A549 (cell line): ENCODE results near the gene SUMF1.

Source experiments
- CBX2 ChIP-seq: fragments of 200-600 bp; sonication (generic); IDR thresholded peaks from 2 replicates; pipeline ENCODE4 v1.6.1; 2016; ENCODE audit warnings: low read depth, mild to moderate bottlenecking, borderline replicate concordance
- CEBPB ChIP-seq, 2 experiments: fragments of >200 bp in 1 of 2; sonication (Bioruptor Twin) in 1 of 2; formaldehyde crosslinking in 1 of 2; IDR thresholded peaks; 2 replicates each; pipeline ENCODE4 v1.6.1; 2012 to 2016
- CTCF ChIP-seq: fragments of >200 bp; sonication (Bioruptor Twin); formaldehyde crosslinking; IDR thresholded peaks from 3 replicates; pipeline ENCODE4 v1.5.1; 2016
- EHMT2 ChIP-seq: fragments of 200-600 bp; sonication (generic); IDR thresholded peaks from 2 replicates; pipeline ENCODE4 v1.6.1; 2016; ENCODE audit warnings: antibody characterized with exemption, low read depth, mild to moderate bottlenecking, moderate library complexity
- HOXA7 ChIP-seq: fragments of 250-450 bp; sonication (Bioruptor Pico); IDR thresholded peaks from 2 replicates; pipeline ENCODE4 v1.5.0; 2020; ENCODE audit warnings: mild to moderate bottlenecking, moderate library complexity
- JUN ChIP-seq, 2 experiments: fragments of >200 bp; sonication (Bioruptor Twin); formaldehyde crosslinking; IDR thresholded peaks; 2 replicates in 1 of 2; 3 replicates in 1 of 2; pipeline ENCODE4 v1.6.1; 2016 to 2017
- MAX ChIP-seq: IDR thresholded peaks from 2 replicates; pipeline ENCODE4 v1.6.1; 2012
- NR3C1 ChIP-seq: fragments of >200 bp; sonication (Bioruptor Twin); formaldehyde crosslinking; IDR thresholded peaks from 3 replicates; pipeline ENCODE4 v1.6.1; 2017
- POLR2A ChIP-seq: IDR thresholded peaks from 2 replicates; pipeline ENCODE4 v1.6.1; 2012; ENCODE audit warnings: mild to moderate bottlenecking, low read length
- POLR2AphosphoS2 ChIP-seq: conservative IDR thresholded peaks from 2 replicates; pipeline ENCODE4 v1.6.1; 2012; ENCODE audit warnings: low read length, improper control_type of control experiment, inconsistent platforms
- RAD21 ChIP-seq, 2 experiments: fragments of >200 bp in 1 of 2; sonication (Bioruptor Twin) in 1 of 2; formaldehyde crosslinking in 1 of 2; IDR thresholded peaks in 1 of 2; conservative IDR thresholded peaks in 1 of 2; 2 replicates in 1 of 2; 3 replicates in 1 of 2; pipeline ENCODE4 v1.6.1; 2012 to 2018; ENCODE audit warnings: inconsistent platforms in 1 of 2
- RCOR1 ChIP-seq: fragments of 150-350 bp; IDR thresholded peaks from 2 replicates; pipeline ENCODE4 v1.6.1; 2014; ENCODE audit warnings: antibody characterized with exemption, low read length, low read depth
- RFX5 ChIP-seq: fragments of 450-650 bp; IDR thresholded peaks from 2 replicates; pipeline ENCODE4 v1.7.1; 2014; ENCODE audit warnings: antibody characterized with exemption, mild to moderate bottlenecking, moderate library complexity
- ZSCAN20 ChIP-seq: fragments of 250-450 bp; sonication (Bioruptor Pico); IDR thresholded peaks from 2 replicates; pipeline ENCODE4 v1.8.0; 2022; ENCODE audit warnings: mild to moderate bottlenecking, moderate library complexity

GRCh38 chr3:4311496-4311895, 155.6 kb downstream of the SUMF1 start:
- no peak for TF ChIP-seq RCOR1
- no peak for TF ChIP-seq MAX
- TF ChIP-seq CTCF = no peak
- no peak for TF ChIP-seq POLR2A
- no peak for TF ChIP-seq RFX5
- TF ChIP-seq JUN (IDR thresholded peaks at IDR 0.05) = no peak
- TF ChIP-seq CBX2 = no peak
- no peak for TF ChIP-seq HOXA7
- no peak for TF ChIP-seq ZSCAN20 (CRISPR knock-in tag)
- no peak for TF ChIP-seq EHMT2
- TF ChIP-seq POLR2AphosphoS2 = no peak
- TF ChIP-seq RAD21 (conservative IDR thresholded peaks at IDR 0.05 in 1 of 2, IDR thresholded peaks at IDR 0.05 in 1 of 2) = no peak
- no peak for TF ChIP-seq NR3C1
- TF ChIP-seq CEBPB (IDR thresholded peaks at IDR 0.05) = no peak
